GM18499 (cell line): ENCODE measurements around the gene UTP18.
"Not testable (repeated sequence)": the region's sequence is repeated elsewhere in the genome, so short reads cannot be mapped to it uniquely, and the experiment has no call there.

Experiments
- ATAC-seq: cut with Tn5 transposase; IDR thresholded peaks from one replicate; pipeline ENCODE4 v1.9.1; 2021; ENCODE audit warnings: moderate number of reproducible peaks; ENCODE audit not compliant: insufficient read depth, unreplicated experiment

The UTP18 gene

GRCh38 chr17:51325471-51325870, 65.1 kb downstream of the UTP18 start:
- ATAC-seq = no peak

GRCh38 chr17:51330861-51331503, 70.6 kb downstream of the UTP18 start:
- not testable (repeated sequence) for ATAC-seq

GRCh38 chr17:51335006-51335590, 74.8 kb downstream of the UTP18 start:
- ATAC-seq = no peak

GRCh38 chr17:51335883-51336822, 75.8 kb downstream of the UTP18 start:
- ATAC-seq = no peak

- ATAC-seq = no peak
Observed at GRCh38 chr17:51341457-51341856, 81.1 kb downstream of the UTP18 start.

- no peak for ATAC-seq
Observed at GRCh38 chr17:51342257-51342656, 81.9 kb downstream of the UTP18 start.

- no peak for ATAC-seq
Observed at GRCh38 chr17:51344532-51344931, 84.2 kb downstream of the UTP18 start.

GRCh38 chr17:51346218-51346982, 86.1 kb downstream of the UTP18 start:
- ATAC-seq = no peak
